RKO (cell line): ENCODE measurements around the gene HOXC12.

Source experiments
- DNase-seq: peaks from one replicate; pipeline ENCODE4 v3.0.0-alpha.2; 2016; ENCODE audit warnings: low spot score

HOXC12 gene

GRCh38 chr12:53972722-53973235, 18.1 kb downstream of the HOXC12 start, which contains the start of gene HOXC11:
HOXC11 (plus strand) TSS chr12:53973126; CDS start chr12:53973242, 116 bp downstream.
- DNase-seq: no peak

- peak; percentile 65 for DNase-seq
Measured at GRCh38 chr12:53973236-53974042, 18.7 kb downstream of the HOXC12 start.

DNA sequence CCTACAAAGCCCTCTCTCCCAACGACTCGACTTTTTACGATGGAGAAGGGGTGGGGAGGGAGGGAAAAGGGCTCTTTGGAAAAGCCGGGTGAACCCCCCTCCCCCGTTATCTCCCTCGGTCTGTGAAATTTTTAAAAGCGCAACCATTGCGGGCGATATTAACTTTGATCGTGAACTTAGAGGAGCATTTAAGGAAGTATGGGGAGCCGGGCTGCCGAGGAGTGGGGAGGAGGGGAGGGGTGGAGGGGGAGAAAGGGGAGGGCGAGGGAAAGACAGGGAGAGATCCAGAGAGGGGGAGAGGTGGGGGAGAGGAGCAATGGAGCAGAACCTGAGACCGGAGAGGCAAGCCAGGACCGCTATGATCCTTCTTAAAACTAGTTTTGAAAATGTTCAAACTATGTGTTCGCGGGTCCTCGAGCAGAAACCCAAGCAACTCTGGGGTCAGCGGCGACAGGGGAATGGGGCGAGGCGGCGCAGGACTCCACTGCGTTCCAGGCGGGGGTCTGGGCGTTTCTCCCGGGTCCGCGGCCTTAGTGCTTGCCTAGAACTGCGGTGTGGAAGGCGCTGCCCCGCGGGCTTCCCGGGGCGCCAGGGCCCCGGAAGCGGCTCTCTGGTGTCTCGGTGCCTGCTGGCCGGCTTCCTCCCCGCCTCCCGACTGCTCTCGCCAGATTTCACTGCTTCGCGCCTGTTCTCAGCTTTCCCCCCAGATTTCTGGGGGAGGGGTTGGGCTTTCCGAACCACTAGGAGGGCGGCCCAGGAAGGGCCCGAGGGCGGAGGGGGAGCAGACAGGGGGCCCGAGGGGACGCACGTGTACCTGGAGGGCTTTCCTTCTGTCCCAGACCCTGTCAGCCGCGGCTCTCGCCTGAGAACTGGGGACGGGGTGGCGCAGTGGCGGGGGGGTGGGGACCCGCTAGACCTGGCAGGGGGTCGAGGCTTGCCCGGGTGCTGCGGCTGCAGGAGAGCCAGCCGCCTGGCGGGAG, 19.7 kb downstream of the HOXC12 start, which contains the start of gene HOTAIR:
Gene HOTAIR (minus strand): TSS at position 871 of the 980 bp plus-strand sequence.
- peak; percentile 74 for DNase-seq

GRCh38 chr12:53975064-53975471, 20.4 kb downstream of the HOXC12 start:
- DNase-seq: no peak

- DNase-seq: no peak
Measured at GRCh38 chr12:53975479-53976152, 20.9 kb downstream of the HOXC12 start.

GRCh38 chr12:53976172-53976822, 21.6 kb downstream of the HOXC12 start:
- DNase-seq: no peak

- no peak for DNase-seq
Measured at GRCh38 chr12:53976823-53977595, 22.3 kb downstream of the HOXC12 start.

GRCh38 chr12:53977596-53978445, 23.1 kb downstream of the HOXC12 start:
- no peak for DNase-seq

DNA sequence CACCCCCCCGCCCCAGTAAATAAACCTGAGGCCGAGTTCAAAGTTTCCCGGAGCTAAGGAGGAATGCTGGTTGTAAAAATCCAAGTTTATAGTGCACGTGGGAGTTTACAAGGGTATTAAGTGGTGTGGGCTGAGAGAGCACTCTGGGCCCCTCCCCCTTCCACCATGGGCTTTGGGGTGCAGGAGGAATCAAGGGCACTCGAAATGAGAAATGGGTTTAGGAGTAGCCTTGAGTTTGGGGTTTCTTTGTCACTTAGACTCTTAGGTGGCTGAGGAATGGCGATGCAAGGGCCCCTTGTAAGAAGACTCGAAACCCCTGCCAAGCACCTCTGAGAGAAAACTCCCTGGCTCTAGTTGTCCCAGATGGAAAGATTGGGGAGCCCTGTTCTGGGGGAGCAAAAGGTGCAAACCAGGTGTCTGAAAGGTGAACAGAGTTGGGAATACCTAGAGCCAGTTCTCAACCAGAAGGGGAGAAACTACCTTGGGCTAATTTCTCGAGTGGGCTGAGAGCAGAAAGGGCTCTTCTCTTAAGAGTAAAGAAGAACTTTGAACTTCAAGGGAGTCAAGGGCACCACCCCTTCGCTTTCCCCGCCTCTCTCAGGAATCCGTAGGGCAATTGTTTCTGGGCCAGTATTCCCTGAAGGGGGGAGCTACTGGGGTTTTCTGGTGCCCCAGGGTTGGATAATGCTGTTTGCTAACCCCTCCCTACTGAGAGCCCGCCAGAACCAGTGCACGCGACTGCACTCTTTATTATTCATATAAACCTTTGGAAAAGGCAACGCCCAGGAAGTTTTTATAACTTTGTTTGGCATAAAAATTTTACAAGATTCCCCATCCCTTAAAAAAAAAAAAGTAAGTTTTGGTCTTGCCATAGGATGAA, 24.0 kb downstream of the HOXC12 start:
- no peak for DNase-seq

GRCh38 chr12:53980104-53980801, 25.6 kb downstream of the HOXC12 start:
- DNase-seq: no peak

- DNase-seq: no peak
Measured at GRCh38 chr12:53980802-53981496, 26.2 kb downstream of the HOXC12 start.

DNA sequence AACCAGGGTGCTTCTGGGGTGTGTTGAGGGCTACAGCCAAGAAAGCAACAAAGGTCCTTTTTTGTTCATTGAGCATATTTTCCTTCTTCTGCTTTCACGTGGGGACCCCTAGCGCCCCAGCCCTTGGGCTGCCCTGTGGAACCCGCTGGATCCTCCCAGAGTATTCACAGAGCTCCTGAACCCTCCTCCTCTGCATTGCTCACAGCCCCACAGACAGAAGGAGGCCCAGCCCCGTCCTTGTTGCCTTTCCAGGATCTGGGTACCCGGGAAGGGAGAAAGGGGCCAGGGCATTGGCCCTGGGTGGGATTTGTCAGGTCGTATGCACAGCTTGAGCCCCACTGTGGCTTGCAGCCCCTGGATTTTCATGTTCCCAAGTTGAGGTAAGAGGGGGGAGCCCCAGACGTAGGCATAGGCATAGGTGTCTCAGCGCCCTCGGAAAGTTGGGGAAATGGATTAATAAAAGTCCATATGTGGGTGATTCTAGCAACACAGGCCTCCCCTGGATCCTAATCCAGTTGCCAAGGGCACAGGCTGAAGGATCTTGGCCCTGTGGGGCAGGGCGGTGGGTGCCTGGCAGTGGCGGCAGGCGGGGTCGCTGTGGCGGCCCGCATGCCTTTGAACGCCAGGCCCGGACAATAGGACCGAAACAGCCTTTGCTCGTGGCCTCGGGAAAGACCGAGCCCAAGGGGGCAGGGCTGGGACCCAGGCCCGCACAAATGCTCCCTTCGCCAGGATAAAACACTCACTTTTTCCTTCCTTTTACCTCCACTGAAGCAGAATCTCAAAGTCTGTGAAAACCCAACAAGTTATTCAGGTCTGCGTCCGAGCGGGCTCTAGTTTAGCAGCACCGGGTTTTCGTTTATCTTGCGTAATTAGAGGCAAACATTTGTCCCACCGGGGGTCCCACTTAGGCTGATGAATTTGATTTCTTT, 27.2 kb downstream of the HOXC12 start:
- no peak for DNase-seq

DNA sequence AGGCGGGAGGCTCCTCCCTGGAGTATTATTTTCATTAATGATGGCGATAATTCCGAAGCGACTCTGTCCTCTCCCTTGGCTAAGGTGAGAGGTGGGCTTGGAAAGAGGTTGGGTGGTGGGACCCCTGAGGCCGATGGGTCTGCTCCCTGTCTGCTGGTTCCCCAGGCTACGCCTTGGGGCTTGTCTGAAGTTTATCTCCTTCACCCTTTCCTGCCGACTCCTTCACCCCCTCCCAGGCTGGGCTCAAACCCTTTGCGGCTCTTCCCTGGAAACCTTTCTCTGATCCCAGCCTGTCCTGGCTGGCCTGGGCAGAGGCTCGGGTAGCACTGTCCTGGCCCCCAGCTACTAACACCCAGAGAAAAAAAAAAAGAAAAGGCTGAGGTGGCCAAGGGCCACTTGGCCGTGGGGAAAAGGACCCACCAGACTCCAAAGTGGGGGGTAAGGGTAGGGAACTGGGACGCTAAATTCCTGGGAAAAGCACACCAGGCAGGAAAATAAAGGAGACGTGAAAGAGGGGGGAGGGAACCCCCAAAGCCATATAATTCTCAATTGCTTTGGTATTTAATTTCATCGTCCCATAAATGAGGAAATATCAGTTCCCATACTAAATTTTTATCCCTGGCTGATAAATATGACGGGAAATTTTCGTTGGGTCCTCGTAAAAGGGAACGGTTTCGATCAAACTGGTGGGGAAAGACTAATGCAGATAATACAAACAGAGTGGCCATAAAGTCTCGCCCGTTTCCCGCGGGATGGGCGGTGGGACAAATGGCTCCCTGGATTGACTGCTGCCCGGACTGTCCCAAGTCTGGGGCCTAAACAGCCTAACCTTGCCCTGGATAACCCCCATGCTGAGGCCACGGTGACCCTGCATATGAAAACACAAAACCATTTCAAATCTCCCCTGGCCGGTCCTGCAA, 28.2 kb downstream of the HOXC12 start:
- no peak for DNase-seq

DNA sequence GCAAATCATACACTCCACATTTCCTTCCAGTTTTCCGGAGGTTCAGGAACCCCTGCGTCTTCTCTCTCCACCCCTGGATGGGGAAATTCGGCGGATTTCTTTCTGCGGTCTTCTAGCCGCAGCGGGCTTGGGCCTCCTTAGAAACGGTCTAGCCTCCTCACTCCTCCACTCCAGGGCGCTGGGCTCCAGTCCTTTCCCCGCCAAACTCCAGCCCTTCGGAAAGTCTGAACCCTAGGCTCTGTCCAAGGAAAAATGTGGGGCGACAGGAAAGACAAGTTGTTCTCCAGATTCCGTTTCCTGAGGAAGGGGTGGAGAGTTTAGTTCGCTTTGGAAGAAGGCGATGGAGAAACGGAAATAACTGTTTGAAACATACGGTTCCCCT, 28.9 kb downstream of the HOXC12 start:
- DNase-seq: no peak

DNA sequence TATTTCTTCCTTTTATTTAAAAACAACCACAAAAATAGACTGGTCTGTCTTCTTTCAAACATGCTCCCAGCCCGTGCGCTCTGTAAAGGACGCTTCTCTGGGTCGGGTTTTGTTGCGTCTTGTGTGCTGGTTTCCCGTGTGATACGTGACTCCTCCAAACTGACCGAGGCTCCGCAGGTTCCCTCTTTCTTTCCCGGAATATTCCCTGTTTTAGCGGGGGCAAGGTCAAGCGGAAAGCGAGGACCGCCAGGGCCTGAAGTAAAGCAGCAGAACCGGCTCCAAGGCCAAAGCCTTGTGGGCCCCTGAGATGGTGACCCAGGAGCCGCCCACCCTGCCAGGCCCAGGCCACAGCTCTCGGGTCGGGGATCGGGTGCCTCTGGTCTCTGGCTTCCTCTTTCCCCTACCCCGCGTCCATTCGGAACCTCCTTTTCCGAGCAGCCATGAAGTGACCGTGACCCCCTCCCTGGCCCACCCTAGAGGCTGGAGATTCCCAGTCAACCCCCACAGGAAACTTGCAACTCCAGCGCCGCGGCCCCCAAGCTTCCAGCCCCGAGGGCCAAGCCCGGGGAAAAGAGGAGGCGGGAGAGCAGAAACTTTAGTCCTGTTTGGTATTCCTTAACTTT, 29.4 kb downstream of the HOXC12 start:
- no peak for DNase-seq
